OCI-LY1 (cell line): Measurements from ENCODE around the gene PECR.

Source experiments
- CTCF ChIP-seq: fragments of 200-600 bp; sonication (generic), shearing (Covaris generic); IDR thresholded peaks from 2 replicates; pipeline ENCODE4 v1.5.1; 2017; ENCODE audit warnings: mild to moderate bottlenecking, antibody characterized with exemption, low read length, moderate library complexity, mixed read lengths
- EZH2 ChIP-seq: fragments of 200-600 bp; sonication (generic), shearing (Covaris generic); IDR thresholded peaks from 2 replicates; pipeline ENCODE4 v1.8.0; 2017; ENCODE audit warnings: borderline replicate concordance, mixed run types, mild to moderate bottlenecking, antibody characterized with exemption, low read length, moderate library complexity, mixed read lengths

DNA sequence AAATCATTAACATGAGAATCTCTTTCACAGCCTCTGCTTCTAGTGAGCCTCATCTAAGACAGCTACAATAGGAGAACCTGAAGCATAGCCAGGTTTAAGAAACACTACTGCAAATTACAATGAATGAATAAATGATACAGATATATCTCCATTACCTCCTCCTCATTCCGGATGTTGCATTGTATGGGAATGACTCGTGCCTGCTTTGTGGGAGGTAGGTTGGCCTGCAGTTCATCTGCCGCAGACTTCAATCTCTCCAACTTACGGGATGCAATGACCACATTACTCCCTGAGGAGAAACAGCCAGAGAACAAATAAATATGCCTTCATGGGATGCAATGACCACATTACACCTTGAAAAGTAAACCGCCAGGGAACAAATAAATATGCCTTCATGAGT lies 15.4 kb downstream of the PECR start:
- TF ChIP-seq CTCF (no peak), EZH2 (no peak)
